ENCODE data around the gene IMPG2. TPM values are rescaled to one million over a fixed set of nuclear protein-coding genes. Genes with fewer than 3 reads are reported as not detected.

Gene IMPG2
- polyA plus RNA-seq, 4 donors: 0.40 to 0.69 (median 0.55) TPM

GRCh38 chr3:101193957-101194356 lies 126.4 kb downstream of the IMPG2 start:
- no peak for DNase-seq (ENCODE audit: low read depth in 4 of 4, low spot score in 2 of 4)

- no peak for DNase-seq (ENCODE audit: low read depth in 4 of 4, low spot score in 2 of 4)
Observed at GRCh38 chr3:101189796-101190195, 130.6 kb downstream of the IMPG2 start.

GRCh38 chr3:101189176-101189575 lies 131.2 kb downstream of the IMPG2 start:
- DNase-seq (ENCODE audit: low read depth in 4 of 4, low spot score in 2 of 4): no peak

GRCh38 chr3:101185341-101185740 lies 135.0 kb downstream of the IMPG2 start:
- no peak for DNase-seq (ENCODE audit: low read depth in 4 of 4, low spot score in 2 of 4)

- DNase-seq (ENCODE audit: low read depth in 4 of 4, low spot score in 2 of 4): no peak
Observed at GRCh38 chr3:101184111-101184510, 136.3 kb downstream of the IMPG2 start.

- no peak for DNase-seq (ENCODE audit: low read depth in 4 of 4, low spot score in 2 of 4)
Observed at GRCh38 chr3:101183151-101183550, 137.2 kb downstream of the IMPG2 start.

GRCh38 chr3:101182734-101183133 lies 137.6 kb downstream of the IMPG2 start:
- DNase-seq (ENCODE audit: low read depth in 4 of 4, low spot score in 2 of 4): no peak

- no peak for DNase-seq (ENCODE audit: low read depth in 4 of 4, low spot score in 2 of 4)
Observed at GRCh38 chr3:101181801-101182200, 138.6 kb downstream of the IMPG2 start.

- DNase-seq (ENCODE audit: low read depth in 4 of 4, low spot score in 2 of 4): no peak
Observed at GRCh38 chr3:101179637-101180036, 140.7 kb downstream of the IMPG2 start.

GRCh38 chr3:101177577-101177976 lies 142.8 kb downstream of the IMPG2 start:
- DNase-seq (ENCODE audit: low read depth in 4 of 4, low spot score in 2 of 4): no peak

Other genes starting within 250 kb of the IMPG2 start
- 10 to 100 TPM; 72.0 to 86.6 (median 73.0) TPM for gene SENP7, start 192.6 kb upstream of the IMPG2 start, polyA plus RNA-seq (ENCODE audit: insufficient read length in 4 of 4)
- gene TRMT10C, start 241.3 kb upstream of the IMPG2 start, polyA plus RNA-seq (ENCODE audit: insufficient read length in 4 of 4): 10 to 100 TPM; 27.3 to 38.8 (median 34.1) TPM

All from left renal cortex interstitium (tissue), 4 donors.